Osteoblast (primary cell): ENCODE measurements around the gene ADAMTS17. TPM values are rescaled to one million over a fixed set of nuclear protein-coding genes. Genes with fewer than 3 reads are reported as not detected.

Source experiments
- DNase-seq: peaks from one replicate; pipeline ENCODE4 v3.0.0; 2011; ENCODE audit warnings: low spot score, mixed read lengths; ENCODE audit not compliant: insufficient read length; ENCODE audit errors: missing footprints
- H2AFZ ChIP-seq: 2 replicates; pipeline ENCODE4 v1.6.0; 2011; ENCODE audit warnings: mild to moderate bottlenecking, low read length
- H3K27ac ChIP-seq: 2 replicates; pipeline ENCODE4 v1.5.1; 2011; ENCODE audit warnings: mild to moderate bottlenecking, low read depth, low read length, moderate library complexity
- H3K27me3 ChIP-seq: 2 replicates; pipeline ENCODE4 v1.6.0; 2012; ENCODE audit warnings: mild to moderate bottlenecking, control low read depth, inconsistent platforms, low read length, moderate library complexity; ENCODE audit not compliant: insufficient read depth
- H3K36me3 ChIP-seq: 2 replicates; pipeline ENCODE4 v1.5.1; 2011; ENCODE audit warnings: mild to moderate bottlenecking, low read length, control low read depth, moderate library complexity; ENCODE audit not compliant: insufficient read depth
- H3K4me1 ChIP-seq: 2 replicates; pipeline ENCODE4 v1.5.1; 2011; ENCODE audit warnings: mild to moderate bottlenecking, low read length, control low read depth, moderate library complexity; ENCODE audit not compliant: insufficient read depth
- H3K4me2 ChIP-seq: 2 replicates; pipeline ENCODE4 v1.6.0; 2011; ENCODE audit warnings: mild to moderate bottlenecking, low read length; ENCODE audit not compliant: insufficient read depth
- H3K4me3 ChIP-seq: fragments of 200-600 bp; sonication (generic); 3 replicates; pipeline ENCODE4 v1.5.1; 2012; ENCODE audit warnings: mild to moderate bottlenecking, low read length, inconsistent platforms; ENCODE audit not compliant: insufficient read depth
- H3K79me2 ChIP-seq: 2 replicates; pipeline ENCODE4 v1.6.0; 2012; ENCODE audit warnings: mild to moderate bottlenecking, low read length, control low read depth, inconsistent platforms; ENCODE audit not compliant: insufficient read depth
- H3K9me3 ChIP-seq: 2 replicates; pipeline ENCODE4 v1.5.1; 2011; ENCODE audit warnings: low read depth, low read length, control low read depth
- H4K20me1 ChIP-seq: 2 replicates; pipeline ENCODE4 v1.6.0; 2012; ENCODE audit warnings: mild to moderate bottlenecking, low read length, control low read depth; ENCODE audit not compliant: insufficient read depth
- total RNA-seq: library from RNA; depleted of rRNA; stranded (reverse); fragments of >200 nt; gene quantifications from 2 replicates; pipeline ENCODE4 v1.2.3, GENCODE V29; 2012
- TF ChIP-seq, protein P1 (sequence below): IDR thresholded peaks from 2 replicates; pipeline ENCODE4 v1.5.1; 2011; ENCODE audit warnings: mild to moderate bottlenecking, low read depth, low read length, moderate library complexity; ENCODE audit errors: extremely low read depth

ADAMTS17 gene
- total RNA-seq, 1 donor: under 0.01 TPM

- Histone ChIP-seq H4K20me1 (no peaks in the 10 kb centered on the region), H3K27ac (peak overlapping the region; percentile 82), H3K36me3 (no peaks in the 10 kb centered on the region), H3K4me3 (peak overlapping the region; percentile 93), H3K4me2 (peak overlapping the region; percentile 98), H3K27me3 (peaks cover 2% of the 10 kb centered on the region), H3K4me1 (peaks cover 8% of the 10 kb centered on the region), H3K79me2 (no peaks in the 10 kb centered on the region), H3K9me3 (no peaks in the 10 kb centered on the region), H2AFZ (peak overlapping the region; percentile 100)
- TF ChIP-seq, protein P1, sequence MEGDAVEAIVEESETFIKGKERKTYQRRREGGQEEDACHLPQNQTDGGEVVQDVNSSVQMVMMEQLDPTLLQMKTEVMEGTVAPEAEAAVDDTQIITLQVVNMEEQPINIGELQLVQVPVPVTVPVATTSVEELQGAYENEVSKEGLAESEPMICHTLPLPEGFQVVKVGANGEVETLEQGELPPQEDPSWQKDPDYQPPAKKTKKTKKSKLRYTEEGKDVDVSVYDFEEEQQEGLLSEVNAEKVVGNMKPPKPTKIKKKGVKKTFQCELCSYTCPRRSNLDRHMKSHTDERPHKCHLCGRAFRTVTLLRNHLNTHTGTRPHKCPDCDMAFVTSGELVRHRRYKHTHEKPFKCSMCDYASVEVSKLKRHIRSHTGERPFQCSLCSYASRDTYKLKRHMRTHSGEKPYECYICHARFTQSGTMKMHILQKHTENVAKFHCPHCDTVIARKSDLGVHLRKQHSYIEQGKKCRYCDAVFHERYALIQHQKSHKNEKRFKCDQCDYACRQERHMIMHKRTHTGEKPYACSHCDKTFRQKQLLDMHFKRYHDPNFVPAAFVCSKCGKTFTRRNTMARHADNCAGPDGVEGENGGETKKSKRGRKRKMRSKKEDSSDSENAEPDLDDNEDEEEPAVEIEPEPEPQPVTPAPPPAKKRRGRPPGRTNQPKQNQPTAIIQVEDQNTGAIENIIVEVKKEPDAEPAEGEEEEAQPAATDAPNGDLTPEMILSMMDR: peak; percentile 82
- DNase-seq: peak; percentile 97
These were observed 8.1 kb upstream of the ADAMTS17 start for GRCh38 chr15:100349696-100350433.

DNA sequence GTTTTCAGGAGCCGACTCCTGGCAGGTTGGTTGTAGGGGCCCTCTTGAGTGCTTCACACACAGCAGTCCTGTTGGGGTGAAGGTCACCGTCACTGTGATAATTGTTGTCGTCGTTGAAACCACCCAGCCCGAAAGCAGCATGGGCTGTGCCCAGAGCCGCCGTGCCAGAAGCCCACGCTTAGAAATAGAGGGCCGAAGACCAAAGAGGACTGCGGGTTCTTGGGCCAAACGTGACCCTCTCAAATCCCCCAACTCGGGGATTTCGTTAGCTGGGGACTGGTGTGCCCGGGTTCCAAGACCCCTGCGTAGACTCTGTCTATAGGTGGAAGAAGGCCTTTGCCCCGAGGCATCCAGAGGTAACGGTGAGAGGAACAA, 7.5 kb upstream of the ADAMTS17 start:
- TF ChIP-seq, protein P1: no peak
- Histone ChIP-seq H3K4me2 (peak overlapping the region; percentile 98), H3K27me3 (peaks cover 4% of the 10 kb centered on the region), H3K4me3 (peak overlapping the region; percentile 93), H3K9me3 (no peaks in the 10 kb centered on the region), H3K4me1 (peaks cover 8% of the 10 kb centered on the region), H3K36me3 (no peaks in the 10 kb centered on the region), H3K27ac (no peak overlapping the region), H2AFZ (peak overlapping the region; percentile 100), H3K79me2 (no peaks in the 10 kb centered on the region), H4K20me1 (no peaks in the 10 kb centered on the region)
- DNase-seq: no peak

DNA sequence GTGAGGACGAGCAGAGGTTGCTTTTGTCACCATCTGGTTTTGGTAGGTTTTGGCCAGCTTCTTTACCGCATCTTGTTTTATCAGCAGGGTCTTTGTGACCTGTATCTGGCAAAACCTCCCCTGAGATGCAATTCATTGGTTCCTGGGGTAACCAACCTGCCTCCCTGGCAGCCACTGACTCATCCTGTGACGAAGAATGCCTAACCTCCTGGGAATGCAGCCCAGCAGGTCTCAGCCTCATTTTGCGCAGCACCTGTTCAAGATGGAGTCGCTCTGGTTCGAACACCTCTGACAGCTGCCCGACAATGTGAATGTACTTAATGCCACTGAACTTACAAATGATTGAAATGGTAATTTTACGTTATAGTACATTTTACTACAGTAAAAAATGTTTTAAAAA, 6.8 kb upstream of the ADAMTS17 start:
- DNase-seq: no peak
- no peak overlapping the region for H2AFZ ChIP-seq
- H3K9me3 ChIP-seq: no peaks in the 10 kb centered on the region
- peaks cover 4% of the 10 kb centered on the region for H3K27me3 ChIP-seq
- no peaks in the 10 kb centered on the region for H4K20me1 ChIP-seq
- no peak overlapping the region for H3K4me2 ChIP-seq
- no peak overlapping the region for H3K27ac ChIP-seq
- peaks cover 8% of the 10 kb centered on the region for H3K4me1 ChIP-seq
- no peak overlapping the region for H3K4me3 ChIP-seq
- TF ChIP-seq, protein P1: no peak
- no peaks in the 10 kb centered on the region for H3K79me2 ChIP-seq
- H3K36me3 ChIP-seq: no peaks in the 10 kb centered on the region

- Histone ChIP-seq H4K20me1 (no peaks in the 10 kb centered on the region), H3K4me2 (no peak overlapping the region), H3K4me1 (peaks cover 8% of the 10 kb centered on the region), H3K4me3 (no peak overlapping the region), H3K36me3 (no peaks in the 10 kb centered on the region), H3K27me3 (peaks cover 12% of the 10 kb centered on the region), H2AFZ (no peak overlapping the region), H3K9me3 (no peaks in the 10 kb centered on the region), H3K79me2 (no peaks in the 10 kb centered on the region), H3K27ac (no peak overlapping the region)
- DNase-seq: no peak
- TF ChIP-seq, protein P1: no peak
These were observed 5.2 kb upstream of the ADAMTS17 start for GRCh38 chr15:100346866-100347512.
